HS-5 (cell line): ENCODE results near the gene GLRX5.

Experiments
- DNase-seq: peaks from one replicate; pipeline ENCODE4 v3.0.0-alpha.2; 2012; ENCODE audit warnings: low read depth

GLRX5 gene

DNA sequence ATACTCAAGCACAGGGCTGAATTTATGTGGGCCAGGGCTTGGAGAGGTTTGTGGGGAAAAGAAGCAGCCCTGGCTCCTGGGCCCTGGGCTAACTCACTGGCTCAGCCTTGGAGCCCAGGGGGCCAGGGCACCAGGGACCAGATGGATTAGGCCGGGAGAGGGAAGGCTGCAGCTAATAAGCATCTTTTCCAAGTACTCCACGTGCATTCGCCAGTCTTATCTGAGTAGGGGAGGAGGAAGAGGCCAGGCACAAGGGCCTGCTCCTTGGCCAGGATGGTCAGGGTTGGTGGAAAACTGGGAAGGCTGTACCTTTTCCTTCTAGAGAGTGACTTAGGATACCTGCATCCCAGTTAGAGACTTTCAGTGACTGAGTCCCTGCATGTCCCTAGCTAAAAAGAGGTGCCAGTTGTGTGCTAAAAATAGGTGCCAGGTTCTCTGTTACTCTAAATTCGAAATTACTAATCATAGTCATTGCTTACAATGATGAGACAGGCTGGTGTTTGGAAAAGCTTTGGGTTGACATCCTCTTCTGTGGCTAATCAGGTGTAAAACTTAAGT lies 1.3 kb downstream of the GLRX5 start:
- DNase-seq, result no peak

DNA sequence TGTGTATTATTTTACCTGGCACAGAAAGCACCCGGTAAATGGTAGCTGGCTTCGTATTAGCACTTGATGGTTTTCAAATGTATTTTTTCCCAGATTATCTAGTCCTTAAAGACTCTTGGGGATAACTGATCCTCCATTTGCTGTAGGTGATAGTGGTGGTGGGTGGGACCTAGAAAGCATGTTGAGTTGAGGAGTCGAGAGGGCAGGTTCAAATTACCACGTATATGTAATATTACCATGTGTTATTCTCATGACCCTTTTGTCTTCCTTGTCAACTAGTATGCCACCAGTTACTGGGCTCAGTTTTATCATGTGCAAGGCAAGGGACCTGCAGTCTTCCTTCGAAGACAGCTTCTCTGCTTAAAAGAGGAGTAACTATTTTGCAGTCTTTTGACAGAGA lies 1.8 kb downstream of the GLRX5 start:
- DNase-seq, result no peak

- no peak for DNase-seq
Measured at GRCh38 chr14:95537298-95538089, 2.6 kb downstream of the GLRX5 start.

DNA sequence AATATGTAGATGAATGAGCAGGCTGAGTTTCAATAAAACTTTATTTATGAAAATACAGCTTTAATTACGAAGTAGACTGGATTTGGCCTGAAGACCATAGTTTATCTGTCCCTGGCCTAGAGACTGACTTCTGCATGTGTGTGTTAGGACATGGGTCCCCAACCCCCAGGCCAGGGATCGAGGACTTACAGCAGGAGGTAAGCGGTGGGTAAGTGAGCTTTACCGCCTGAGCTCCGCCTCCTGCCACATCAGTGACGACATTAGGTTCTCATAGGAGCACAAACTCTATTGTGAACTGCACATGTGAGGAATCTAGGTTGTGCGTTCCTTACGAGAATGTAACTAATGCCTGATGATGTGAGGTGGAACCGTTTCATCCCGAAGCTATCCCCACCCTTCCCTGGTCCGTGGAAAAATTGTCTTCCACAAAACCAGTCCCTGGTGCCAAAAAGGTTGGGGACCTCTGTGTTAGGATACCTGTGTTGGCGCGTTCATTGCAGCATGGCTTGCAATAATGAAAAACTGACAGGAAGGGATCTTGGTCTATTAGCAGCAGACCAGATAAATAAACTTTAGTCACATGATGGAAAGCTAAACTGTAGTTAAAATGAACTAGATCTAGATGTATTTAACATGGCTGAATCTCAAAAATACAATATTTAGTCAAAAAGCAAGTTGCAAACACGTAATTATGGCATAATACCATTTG lies 4.1 kb downstream of the GLRX5 start:
- no peak for DNase-seq

DNA sequence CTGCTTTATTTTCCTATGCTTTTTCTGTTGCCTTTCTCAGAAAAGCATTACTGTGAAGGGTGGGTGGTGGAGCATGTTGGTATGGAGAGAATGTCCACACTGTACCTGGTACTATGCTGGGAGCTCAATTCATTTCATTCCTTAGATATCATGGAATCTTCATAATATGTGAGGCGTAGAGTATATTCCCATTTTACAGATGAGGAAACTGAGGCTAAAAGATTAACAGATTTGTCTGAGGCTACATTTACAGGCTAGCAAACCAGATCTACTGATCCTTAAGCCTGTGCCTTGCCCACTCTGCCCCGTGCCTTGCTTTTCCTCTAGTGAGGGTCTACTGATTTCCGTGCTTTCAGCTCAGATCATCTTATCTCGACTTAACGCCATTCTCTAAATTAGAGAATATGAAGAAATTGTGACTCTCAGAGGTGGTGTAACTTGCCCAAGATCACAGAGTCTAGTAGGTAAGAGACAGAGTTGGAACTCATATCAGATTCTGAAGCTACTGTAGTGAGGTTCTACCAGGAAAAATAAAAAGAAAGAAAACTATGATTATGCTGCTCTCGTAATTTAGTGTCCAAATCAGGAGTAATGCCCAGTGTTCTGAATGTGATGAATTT lies 5.5 kb downstream of the GLRX5 start:
- no peak for DNase-seq

DNA sequence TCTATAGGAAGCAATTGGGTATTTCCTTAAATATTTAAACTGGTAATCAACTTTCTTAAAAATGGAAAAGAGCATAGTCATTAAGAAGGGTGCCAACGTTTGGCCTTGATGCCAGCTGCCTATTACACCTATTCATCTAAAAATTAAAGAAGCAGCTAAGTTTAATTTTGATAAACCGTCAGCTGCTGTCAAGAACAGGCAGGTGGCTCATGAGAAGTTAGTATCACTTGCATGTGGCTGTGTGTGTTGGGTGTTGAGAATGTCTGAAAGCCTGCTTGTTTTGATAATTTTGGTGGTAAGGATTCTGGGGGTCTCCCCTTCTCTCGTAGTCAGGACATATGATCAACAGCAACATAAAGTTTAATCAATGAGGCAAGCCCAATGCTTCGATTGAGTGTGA lies 6.5 kb downstream of the GLRX5 start:
- DNase-seq, result no peak

DNA sequence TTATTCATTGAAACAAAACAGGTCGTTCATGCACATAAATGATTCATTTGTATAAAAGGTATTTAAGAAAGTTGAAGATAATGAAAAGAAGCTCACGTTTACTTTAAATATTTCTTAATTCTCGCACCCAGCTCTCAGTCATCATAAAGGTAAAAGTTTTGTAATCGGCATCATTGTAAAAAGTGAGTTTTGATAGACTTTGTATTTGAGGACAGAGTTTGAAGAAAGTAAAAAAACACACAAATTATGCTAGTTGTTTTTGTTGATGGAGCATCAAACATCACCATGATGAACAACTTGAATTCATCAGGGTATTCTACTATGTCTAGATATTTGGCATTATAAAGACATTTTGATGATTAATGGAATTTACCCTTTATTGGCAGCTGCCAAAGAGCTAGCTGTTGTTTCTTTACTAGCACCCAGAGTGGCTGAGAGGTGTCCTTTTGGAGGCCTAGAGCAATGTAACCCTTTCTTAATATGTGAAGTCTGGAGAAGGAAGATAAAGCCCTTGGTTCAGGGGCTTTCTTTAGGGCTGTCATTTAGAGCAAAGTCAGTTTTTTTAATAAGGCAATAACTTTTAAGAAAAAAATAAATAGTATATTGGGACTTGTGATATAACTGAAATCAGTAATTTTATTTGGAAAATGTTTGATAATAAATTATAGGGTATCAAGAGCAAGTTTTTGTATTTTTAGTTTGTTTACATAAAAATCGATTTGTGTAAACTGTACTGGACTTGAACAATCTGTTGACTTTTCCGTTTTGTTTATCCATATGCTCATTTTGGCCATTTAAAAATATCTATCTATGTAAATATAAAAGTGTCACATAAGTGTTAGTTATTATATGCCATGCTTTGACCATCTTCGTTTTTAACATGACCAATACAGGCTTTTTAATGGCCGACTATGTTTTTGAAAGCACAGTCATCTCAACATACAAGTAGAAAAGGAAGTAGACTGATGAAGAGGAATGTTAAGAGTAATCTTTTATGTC lies 7.4 kb downstream of the GLRX5 start:
- DNase-seq, result no peak

GRCh38 chr14:95543021-95543420 lies 8.2 kb downstream of the GLRX5 start:
- DNase-seq, result no peak

DNA sequence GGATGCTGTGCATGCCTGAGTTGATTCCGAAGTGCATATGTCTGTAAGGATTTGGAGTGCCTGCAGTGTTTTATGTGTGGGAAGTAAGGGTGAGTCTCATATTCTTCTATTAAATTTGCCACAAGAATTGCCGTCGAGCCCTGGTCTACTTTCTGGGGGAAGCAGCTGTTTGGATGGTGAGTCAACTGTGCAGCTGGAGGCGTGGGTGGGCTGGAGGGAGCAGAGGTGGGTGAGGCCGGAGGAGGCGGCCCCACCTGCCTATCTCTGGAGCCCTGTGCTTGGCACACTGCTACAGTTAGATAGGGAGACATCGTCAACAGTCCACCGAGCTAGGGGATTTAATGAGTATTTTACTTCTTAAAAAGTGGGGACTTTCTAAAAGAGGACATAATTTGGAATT lies 9.7 kb downstream of the GLRX5 start:
- DNase-seq, result no peak

DNA sequence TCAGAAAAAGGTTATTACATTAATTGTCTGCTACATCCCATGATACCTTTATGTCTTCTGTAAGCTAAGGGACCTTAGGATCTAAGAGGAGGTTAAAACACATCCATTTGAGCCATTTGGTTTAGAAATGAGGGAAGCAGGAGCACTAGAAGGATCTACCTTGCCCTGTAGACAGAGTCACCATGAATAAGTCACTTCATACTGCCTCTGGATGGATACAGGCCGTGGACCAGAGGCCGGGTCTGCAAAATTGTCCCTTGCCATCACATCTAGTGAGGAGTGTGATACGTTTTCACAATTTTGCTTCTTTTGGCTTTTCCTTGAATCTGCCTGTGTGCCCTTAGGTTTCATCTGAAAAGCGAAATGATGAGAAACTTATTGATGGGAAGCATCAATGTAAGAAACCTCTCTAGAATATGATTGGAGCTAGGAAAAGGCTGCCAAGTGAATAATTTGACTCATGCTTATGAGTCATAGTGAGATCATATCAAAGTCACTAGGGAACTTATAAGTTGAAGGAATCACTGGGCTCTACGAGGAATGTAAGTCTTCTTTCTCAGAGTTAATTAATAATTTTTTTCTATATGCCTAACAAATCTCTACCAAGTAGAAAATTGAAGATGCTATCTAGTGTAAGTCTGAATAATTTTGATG lies 10.8 kb downstream of the GLRX5 start:
- peak; percentile 86 for DNase-seq

DNA sequence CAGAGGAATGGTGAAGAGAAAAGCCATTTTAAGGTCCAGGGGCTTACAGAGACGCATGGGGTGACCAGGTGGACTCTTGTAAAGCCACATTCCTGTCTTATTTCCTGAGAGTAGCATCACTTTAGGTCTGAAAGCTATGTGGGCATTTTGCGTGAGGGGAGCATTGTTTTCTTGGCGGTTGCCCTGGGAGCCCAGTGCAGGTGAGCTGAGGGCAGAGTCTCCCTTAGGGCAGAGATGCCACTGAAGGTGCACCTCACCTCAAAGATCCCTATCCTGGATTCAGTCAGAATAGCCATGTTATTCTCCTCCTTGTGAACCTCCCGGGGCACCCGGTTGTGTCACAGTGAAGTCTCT lies 12.4 kb downstream of the GLRX5 start:
- no peak for DNase-seq

- no peak for DNase-seq
Measured at GRCh38 chr14:95547626-95548327, 12.9 kb downstream of the GLRX5 start.

GRCh38 chr14:95548328-95548929 lies 13.6 kb downstream of the GLRX5 start:
- DNase-seq, result no peak

GRCh38 chr14:95549656-95550585 lies 15.1 kb downstream of the GLRX5 start:
- no peak for DNase-seq

DNA sequence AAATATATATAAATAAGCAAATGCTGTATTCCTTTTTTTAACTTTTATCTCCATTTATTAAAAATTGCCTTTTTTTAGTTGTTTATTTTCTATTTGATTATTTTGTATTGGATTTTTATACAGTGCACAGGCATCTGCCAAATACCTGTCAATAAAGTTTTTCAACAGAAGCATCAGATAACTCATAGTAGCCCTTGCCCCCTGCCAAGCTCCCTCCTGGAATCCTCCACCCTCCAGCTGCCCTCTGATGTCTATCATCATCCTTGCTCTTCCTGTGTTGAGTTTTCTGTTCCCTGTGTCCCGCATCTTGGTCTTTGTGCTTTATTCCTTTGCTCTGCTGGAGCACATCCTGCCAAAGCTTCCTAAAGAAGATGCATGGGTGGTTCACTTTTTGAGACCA lies 16.6 kb downstream of the GLRX5 start:
- no peak for DNase-seq

DNA sequence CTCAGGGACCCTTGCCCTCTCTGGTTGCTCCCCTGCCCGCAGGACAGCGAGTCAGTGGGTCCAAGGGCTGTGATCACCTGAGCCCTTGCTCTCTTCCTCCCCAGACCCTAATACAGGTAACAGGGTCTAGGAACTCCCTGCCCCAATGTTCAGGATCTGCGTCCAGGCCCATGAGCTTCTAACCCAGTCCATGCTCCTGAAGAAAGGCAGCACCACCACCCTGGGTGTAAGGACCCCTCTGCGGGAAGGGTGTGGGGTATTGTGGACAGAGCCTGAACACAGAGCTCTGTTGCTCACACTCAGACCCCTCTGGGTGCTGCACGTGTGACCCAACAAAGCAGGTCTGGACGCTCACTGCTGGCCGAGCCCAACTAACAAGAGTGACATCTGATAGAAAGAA lies 18.3 kb downstream of the GLRX5 start:
- no peak for DNase-seq

DNA sequence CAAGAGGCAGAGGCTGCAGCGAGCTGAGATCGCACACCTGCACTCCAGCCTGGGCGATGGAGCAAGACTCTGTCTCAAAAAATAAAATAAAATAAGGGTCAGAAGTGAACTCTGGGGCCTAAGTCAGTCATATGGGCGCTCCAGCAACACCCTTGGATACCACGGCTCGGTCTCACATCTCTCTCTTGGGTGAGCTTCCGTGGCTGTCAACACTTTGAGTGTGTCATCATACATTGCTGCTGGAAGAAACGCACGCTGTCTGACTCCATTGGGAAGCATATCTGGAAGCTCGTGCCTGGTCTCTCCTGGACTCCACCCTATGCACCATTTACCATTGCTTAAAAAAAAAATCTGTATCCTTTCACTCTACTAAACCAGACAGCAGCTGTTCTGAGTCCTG lies 20.2 kb downstream of the GLRX5 start:
- no peak for DNase-seq

DNA sequence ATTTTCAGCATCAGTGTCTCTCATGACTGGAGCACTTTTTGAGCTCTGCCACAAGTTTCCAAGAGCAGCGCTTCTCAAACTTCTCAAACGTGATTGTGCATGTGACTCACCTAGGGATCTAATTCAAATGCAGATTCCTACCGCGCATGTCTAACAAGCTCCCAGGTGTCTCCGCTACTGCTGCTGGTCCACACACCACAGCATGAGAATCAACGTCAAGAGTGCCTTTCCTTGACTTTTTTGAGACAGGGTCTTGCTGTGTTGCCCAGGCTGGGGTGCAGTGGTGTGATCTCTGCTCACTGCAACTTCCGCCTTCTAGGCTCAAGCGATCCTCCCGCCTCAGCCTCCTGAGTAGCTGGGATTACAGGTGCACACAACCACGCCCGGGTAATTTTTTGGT lies 22.4 kb downstream of the GLRX5 start:
- DNase-seq, result no peak

DNA sequence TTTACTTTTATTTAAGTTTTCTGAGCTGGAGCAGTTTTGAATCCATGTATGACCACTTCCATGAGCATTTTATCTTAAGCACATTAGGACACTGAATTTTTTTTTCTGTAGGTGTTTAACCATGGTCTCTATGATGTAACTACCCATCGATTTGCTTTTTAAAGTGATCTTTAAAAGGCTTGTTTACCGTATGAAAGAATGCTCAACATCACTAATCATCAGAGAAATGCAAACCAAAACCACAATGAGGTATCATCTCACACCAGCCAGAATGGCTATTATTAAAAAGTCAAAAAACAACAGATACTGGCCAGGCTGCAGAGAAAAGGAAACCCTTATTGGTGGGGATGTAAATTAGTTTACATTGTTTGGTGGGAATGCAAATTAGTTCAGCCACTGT lies 23.0 kb downstream of the GLRX5 start:
- no peak for DNase-seq
